NCI-H524 (cell line): ENCODE results near the gene ST6GAL1.
"Not testable (repeated sequence)": the region's sequence is repeated elsewhere in the genome, so short reads cannot be mapped to it uniquely, and the experiment has no call there.

Experiments
- DNase-seq, 2 experiments: peaks; one replicate each; lab custom pipeline; 2025; lab: John Stamatoyannopoulos, UW

Gene ST6GAL1

GRCh38 chr3:186967686-186968085 is 37.4 kb downstream of the ST6GAL1 start:
- DNase-seq: no peak

- no peak for DNase-seq
These were observed 39.3 kb downstream of the ST6GAL1 start for GRCh38 chr3:186969607-186970006.

- DNase-seq: not testable (repeated sequence)
These were observed 40.8 kb downstream of the ST6GAL1 start for GRCh38 chr3:186971106-186971505.

- DNase-seq: no peak
These were observed 41.3 kb downstream of the ST6GAL1 start for GRCh38 chr3:186971578-186971977.

GRCh38 chr3:186973702-186974101 is 43.4 kb downstream of the ST6GAL1 start:
- DNase-seq: no peak

GRCh38 chr3:186974824-186975313 is 44.5 kb downstream of the ST6GAL1 start:
- no peak for DNase-seq

- DNase-seq: no peak
These were observed 45.4 kb downstream of the ST6GAL1 start for GRCh38 chr3:186975726-186976125.

- DNase-seq: peak; percentile 61 to 91
These were observed 46.8 kb downstream of the ST6GAL1 start for GRCh38 chr3:186976837-186977750.

GRCh38 chr3:186978712-186979111 is 48.4 kb downstream of the ST6GAL1 start:
- no peak for DNase-seq

- DNase-seq: no peak
These were observed 49.5 kb downstream of the ST6GAL1 start for GRCh38 chr3:186979852-186980251.

- no peak for DNase-seq
These were observed 50.7 kb downstream of the ST6GAL1 start for GRCh38 chr3:186980989-186981388.

- DNase-seq: no peak
These were observed 53.3 kb downstream of the ST6GAL1 start for GRCh38 chr3:186983659-186984058.

- DNase-seq: no peak
These were observed 53.7 kb downstream of the ST6GAL1 start for GRCh38 chr3:186984064-186984463.

- no peak for DNase-seq
These were observed 55.5 kb downstream of the ST6GAL1 start for GRCh38 chr3:186985661-186986364.

- DNase-seq: no peak
These were observed 56.1 kb downstream of the ST6GAL1 start for GRCh38 chr3:186986406-186986805.

- no peak for DNase-seq
These were observed 56.5 kb downstream of the ST6GAL1 start for GRCh38 chr3:186986816-186987215.

GRCh38 chr3:186988806-186989205 is 58.5 kb downstream of the ST6GAL1 start:
- DNase-seq: no peak

GRCh38 chr3:186989429-186989828 is 59.1 kb downstream of the ST6GAL1 start:
- no peak for DNase-seq

GRCh38 chr3:186990277-186990676 is 60.0 kb downstream of the ST6GAL1 start:
- DNase-seq: no peak

GRCh38 chr3:186990878-186991308 is 60.6 kb downstream of the ST6GAL1 start:
- no peak for DNase-seq

- DNase-seq: no peak
These were observed 61.1 kb downstream of the ST6GAL1 start for GRCh38 chr3:186991470-186991869.

GRCh38 chr3:186992096-186992495 is 61.8 kb downstream of the ST6GAL1 start:
- peak in 1 of 2 experiments; percentile 12 for DNase-seq
